Gastrocnemius medialis (tissue), 4 donors: Measurements from ENCODE around the gene KRT27.

Source experiments
- POLR2A ChIP-seq, 2 donors: fragments of 450-650 bp; IDR thresholded peaks; one replicate each; pipeline ENCODE4 v1.6.1; 2017; ENCODE audit warnings: antibody characterized with exemption in 2 of 2, mild to moderate bottlenecking in 2 of 2, moderate library complexity in 2 of 2
- TF ChIP-seq, protein P1 (sequence below), 5 experiments: fragments of 450-650 bp in 3 of 5; fragments of 200-600 bp in 2 of 5; sonication (generic) in 2 of 5; IDR thresholded peaks in 4 of 5; conservative IDR thresholded peaks in 1 of 5; 1 replicate in 4 of 5; 2 replicates in 1 of 5; pipeline ENCODE4 v1.5.1; 2016 to 2019; ENCODE audit warnings: antibody characterized with exemption in 5 of 5, mild to moderate bottlenecking in 3 of 5, moderate library complexity in 3 of 5

DNA sequence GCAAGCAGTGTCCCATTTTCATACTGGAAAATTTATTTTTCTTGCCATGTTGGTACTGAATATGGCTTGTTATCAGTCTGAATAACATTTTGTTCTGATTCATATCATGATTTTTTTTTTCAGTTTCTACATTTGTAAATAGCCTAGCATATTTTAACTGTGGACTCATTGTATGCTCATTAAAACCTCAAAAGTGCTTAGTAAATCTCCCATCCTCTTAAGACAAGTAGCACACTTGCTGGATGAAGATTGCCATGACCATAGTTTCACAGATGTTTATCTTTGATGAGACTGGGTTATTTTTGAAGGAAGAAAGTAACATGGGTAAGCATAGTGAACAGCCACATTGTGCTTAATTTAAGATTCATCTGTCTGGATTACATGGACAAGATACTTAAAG is 39.2 kb upstream of the KRT27 start:
- TF ChIP-seq, protein P1, sequence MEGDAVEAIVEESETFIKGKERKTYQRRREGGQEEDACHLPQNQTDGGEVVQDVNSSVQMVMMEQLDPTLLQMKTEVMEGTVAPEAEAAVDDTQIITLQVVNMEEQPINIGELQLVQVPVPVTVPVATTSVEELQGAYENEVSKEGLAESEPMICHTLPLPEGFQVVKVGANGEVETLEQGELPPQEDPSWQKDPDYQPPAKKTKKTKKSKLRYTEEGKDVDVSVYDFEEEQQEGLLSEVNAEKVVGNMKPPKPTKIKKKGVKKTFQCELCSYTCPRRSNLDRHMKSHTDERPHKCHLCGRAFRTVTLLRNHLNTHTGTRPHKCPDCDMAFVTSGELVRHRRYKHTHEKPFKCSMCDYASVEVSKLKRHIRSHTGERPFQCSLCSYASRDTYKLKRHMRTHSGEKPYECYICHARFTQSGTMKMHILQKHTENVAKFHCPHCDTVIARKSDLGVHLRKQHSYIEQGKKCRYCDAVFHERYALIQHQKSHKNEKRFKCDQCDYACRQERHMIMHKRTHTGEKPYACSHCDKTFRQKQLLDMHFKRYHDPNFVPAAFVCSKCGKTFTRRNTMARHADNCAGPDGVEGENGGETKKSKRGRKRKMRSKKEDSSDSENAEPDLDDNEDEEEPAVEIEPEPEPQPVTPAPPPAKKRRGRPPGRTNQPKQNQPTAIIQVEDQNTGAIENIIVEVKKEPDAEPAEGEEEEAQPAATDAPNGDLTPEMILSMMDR (IDR thresholded peaks at IDR 0.05 in 4 of 5, conservative IDR thresholded peaks at IDR 0.05 in 1 of 5): no peak
- no peak for TF ChIP-seq POLR2A (IDR thresholded peaks at IDR 0.05)
